ENCODE data around the gene ZNF660.
A peak's percentile ranks its signal among the peaks of the same experiment; 100 is the strongest.
"Not testable (repeated sequence)": the region's sequence is repeated elsewhere in the genome, so short reads cannot be mapped to it uniquely, and the experiment has no call there.

Gene ZNF660

GRCh38 chr3:44584646-44585501 lies at the start of gene ZNF660:
Gene ZNF660, plus strand, starts transcription at chr3:44584964. Its CDS starts 9,230 bp downstream, at chr3:44594194.
- TF ChIP-seq CTCF (IDR thresholded peaks at IDR 0.05; ENCODE audit: low read depth, low read length, missing control alignments) = no peak

GRCh38 chr3:44535364-44535763 lies 49.4 kb upstream of the ZNF660 start:
- no peak overlapping the region for H3K4me3 ChIP-seq (ENCODE audit: low read depth, low read length)
- no peak for TF ChIP-seq CTCF (IDR thresholded peaks at IDR 0.05; ENCODE audit: low read depth, low read length, missing control alignments)
- no peak for DNase-seq (ENCODE audit: low read depth)

More at GRCh38 chr3:44584646-44585501, at the start of gene ZNF660:
- DNase-seq (ENCODE audit: low read depth) = no peak
- H3K4me3 ChIP-seq (ENCODE audit: low read depth, low read length) = peak within 1 kb of the TSS; percentile 50

GRCh38 chr3:44544811-44545210 lies 40.0 kb upstream of the ZNF660 start:
- not testable (repeated sequence) for H3K4me3 ChIP-seq (ENCODE audit: low read depth, low read length); DNase-seq (ENCODE audit: low read depth)

GRCh38 chr3:44554626-44555592 lies 29.9 kb upstream of the ZNF660 start, which contains the start of gene ZKSCAN7:
Gene ZKSCAN7, plus strand, starts transcription at chr3:44555193. Its CDS starts 1,855 bp downstream, at chr3:44557048.
- peak within 1 kb of the TSS; percentile 69 for H3K4me3 ChIP-seq (ENCODE audit: low read depth, low read length)
- DNase-seq (ENCODE audit: low read depth) = peak; percentile 21
- TF ChIP-seq CTCF (IDR thresholded peaks at IDR 0.05; ENCODE audit: low read depth, low read length, missing control alignments) = no peak

- TF ChIP-seq CTCF (IDR thresholded peaks at IDR 0.05; ENCODE audit: low read depth, low read length, missing control alignments) = no peak
- no peak for DNase-seq (ENCODE audit: low read depth)
- peak overlapping the region; percentile 69 for H3K4me3 ChIP-seq (ENCODE audit: low read depth, low read length)
Measured at GRCh38 chr3:44555723-44556122, 29.0 kb upstream of the ZNF660 start.

GRCh38 chr3:44557074-44557473 lies 27.7 kb upstream of the ZNF660 start:
- DNase-seq (ENCODE audit: low read depth) = no peak
- H3K4me3 ChIP-seq (ENCODE audit: low read depth, low read length) = no peak overlapping the region
- TF ChIP-seq CTCF (IDR thresholded peaks at IDR 0.05; ENCODE audit: low read depth, low read length, missing control alignments) = no peak

GRCh38 chr3:44561076-44561475 lies 23.7 kb upstream of the ZNF660 start:
- no peak for TF ChIP-seq CTCF (IDR thresholded peaks at IDR 0.05; ENCODE audit: low read depth, low read length, missing control alignments)
- no peak for DNase-seq (ENCODE audit: low read depth)
- H3K4me3 ChIP-seq (ENCODE audit: low read depth, low read length) = no peak overlapping the region

All from GM12864 (cell line).